ENCODE results near the gene S100A7A.

DNA sequence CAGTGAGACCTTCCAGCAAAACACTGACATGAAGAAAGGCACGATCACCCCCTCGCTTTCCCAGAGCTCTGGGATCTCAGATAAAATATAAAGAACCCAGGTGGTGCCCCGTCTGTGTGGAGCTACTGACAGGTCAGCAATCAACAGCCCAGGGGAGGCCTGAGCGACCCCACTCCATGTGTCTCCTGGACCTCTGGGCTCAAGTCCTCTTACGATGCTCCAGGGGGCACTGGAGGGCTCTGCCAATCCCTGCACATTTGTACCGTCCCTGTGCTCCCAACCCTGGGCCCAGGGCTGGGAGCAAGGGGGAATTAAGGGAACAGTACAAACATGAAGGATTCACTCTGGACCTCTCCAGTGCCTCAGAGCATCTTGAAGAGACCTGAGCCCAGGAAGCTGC, 12.5 kb downstream of the S100A7A start:
- TF ChIP-seq, protein P1, sequence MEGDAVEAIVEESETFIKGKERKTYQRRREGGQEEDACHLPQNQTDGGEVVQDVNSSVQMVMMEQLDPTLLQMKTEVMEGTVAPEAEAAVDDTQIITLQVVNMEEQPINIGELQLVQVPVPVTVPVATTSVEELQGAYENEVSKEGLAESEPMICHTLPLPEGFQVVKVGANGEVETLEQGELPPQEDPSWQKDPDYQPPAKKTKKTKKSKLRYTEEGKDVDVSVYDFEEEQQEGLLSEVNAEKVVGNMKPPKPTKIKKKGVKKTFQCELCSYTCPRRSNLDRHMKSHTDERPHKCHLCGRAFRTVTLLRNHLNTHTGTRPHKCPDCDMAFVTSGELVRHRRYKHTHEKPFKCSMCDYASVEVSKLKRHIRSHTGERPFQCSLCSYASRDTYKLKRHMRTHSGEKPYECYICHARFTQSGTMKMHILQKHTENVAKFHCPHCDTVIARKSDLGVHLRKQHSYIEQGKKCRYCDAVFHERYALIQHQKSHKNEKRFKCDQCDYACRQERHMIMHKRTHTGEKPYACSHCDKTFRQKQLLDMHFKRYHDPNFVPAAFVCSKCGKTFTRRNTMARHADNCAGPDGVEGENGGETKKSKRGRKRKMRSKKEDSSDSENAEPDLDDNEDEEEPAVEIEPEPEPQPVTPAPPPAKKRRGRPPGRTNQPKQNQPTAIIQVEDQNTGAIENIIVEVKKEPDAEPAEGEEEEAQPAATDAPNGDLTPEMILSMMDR (IDR thresholded peaks at IDR 0.05): no peak
- TF ChIP-seq POLR2A (IDR thresholded peaks at IDR 0.05): no peak
